DLD1 (cell line): ENCODE data around the gene PGLYRP2.
"Not testable (repeated sequence)": the region's sequence is repeated elsewhere in the genome, so short reads cannot be mapped to it uniquely, and the experiment has no call there.

ENCODE experiments used
- in situ Hi-C: cut with HindIII; loops from 2 replicates; pipeline ENCODE4 v1.10.0; 2017; ENCODE audit warnings: low sequenced_read_pairs

Gene PGLYRP2

DNA sequence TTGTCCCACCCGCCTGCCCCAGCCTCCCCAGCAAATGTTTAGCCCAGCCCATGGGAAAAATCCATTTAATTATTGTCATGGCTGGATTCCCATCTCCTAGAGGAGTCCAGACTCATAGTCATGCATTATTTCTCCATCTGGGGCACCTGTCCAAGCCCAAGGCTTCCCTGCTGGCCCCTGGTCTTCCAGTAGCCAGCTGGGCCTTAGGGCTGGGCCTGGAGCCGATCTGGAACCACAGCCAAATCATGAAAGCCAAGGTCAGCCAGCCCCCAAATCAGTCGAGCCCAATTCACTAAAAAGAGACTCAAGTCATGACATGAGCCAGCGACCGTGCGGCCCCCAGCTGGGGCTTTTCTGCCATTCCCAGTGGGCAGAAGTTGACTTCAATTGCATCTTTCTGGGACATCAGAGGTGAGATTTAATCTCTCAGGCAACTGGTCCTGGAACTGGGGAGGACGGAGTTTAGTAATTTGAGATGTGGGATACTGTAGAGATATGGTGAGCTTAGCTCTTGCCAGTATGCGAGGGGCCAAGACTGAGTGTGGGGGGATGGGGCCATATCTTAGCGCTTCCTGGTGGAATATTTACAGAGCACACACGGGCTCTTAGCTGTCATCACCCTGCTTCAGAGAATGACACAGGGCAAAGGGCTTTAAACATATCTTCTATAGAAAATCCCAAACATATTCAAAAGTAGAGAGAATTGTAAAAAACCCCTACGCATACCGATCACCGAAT is 9.4 kb upstream of the PGLYRP2 start:
- in situ Hi-C loops = no loop called here

DNA sequence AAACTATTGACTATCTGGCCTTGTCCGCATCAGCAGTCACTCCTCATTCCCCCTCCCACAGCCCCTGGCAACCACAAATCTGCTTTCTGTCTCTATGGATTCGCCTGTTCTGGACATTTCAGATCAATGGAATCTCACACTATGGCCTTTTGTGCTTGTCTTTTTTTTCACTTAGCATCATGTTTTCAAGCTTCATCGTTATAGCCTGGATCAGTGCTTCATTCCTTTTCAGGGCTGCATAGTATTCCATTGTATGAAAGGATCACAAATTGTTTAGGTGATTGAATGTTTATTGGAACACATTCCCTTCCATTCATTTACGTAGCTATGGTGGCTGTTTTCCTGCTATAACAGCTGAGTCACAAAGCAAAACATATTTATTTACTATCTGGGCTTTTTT is 7.7 kb upstream of the PGLYRP2 start:
- in situ Hi-C loops = no loop called here

DNA sequence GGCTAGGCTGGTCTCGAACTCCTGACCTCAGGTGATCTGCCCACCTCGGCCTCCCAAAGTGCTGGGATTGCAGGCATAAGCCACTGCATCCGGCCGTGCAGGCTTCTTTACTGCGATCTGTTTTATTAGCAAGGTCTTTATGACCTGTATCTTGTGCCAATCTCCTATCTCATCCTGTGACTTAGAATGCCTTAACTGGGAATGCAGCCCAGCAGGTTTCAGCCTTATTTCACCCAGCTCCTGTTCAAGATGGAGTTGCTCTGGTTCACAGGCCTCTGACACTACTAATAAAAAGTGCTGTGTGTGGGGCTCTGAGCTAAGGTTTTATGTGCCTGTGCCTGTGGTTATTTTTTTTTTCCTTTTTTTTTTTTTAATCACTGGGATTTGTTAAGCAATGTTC is 6.5 kb upstream of the PGLYRP2 start:
- in situ Hi-C loops = not testable (repeated sequence)

DNA sequence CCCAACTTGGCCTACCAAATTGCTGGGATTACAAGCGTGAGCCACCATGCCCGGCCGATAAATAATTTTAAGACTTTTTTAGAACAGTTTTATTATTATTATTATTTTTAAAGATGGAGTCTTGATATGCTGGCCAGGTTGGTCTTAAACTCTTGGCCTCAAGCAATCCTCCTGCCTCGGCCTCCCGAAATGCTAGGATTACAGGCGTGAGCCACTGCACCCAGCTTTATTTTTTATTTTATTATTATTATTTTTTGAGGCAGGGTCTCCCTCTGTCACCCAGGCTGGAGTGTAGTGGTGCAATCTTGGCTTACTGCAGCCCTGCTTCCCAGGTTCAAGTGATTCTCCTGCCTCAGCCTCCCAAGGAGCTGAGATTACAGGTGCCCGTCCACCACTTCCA is 1.7 kb upstream of the PGLYRP2 start:
- in situ Hi-C loops = not testable (repeated sequence)

DNA sequence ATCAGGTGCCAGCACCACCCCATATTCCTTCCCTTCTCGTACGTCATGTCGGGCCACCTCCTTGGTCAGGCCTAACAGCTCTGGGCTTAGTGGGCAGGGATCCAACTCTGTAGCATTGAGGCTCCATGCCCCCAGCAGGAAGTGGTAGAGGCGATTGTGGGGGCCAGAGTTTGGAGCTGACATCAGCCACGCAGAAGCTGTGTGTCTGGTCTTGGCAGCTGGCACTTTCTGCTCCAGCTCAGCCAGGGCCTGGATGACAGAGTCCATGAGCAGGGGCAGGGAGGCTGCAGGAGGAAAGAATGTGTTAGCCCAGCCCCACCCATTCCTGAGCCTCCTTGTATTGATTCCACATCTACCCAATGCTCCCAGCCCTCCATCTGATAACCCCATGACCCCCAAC is 3.0 kb downstream of the PGLYRP2 start:
- in situ Hi-C loops = no loop called here

DNA sequence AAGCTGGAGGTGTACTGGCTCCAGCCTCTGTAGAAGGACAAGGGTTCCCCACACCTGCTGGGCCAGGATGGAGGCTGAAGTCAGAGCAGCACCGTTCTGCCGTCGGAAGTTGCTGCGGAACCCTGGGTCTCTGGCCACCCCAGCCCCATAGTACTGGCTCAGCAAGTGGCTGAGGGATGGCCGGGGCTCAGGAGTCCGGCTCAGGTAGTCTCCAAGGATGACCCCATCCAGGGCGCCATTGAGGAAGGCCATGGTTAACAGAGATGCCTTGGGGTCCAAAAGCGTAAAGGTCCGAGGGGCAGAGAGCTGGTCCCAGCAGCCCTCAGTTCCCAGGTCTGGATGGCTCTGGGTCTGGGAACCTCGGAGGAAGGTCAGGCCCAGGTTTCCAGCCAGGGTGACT is 3.7 kb downstream of the PGLYRP2 start:
- in situ Hi-C loops = no loop called here

DNA sequence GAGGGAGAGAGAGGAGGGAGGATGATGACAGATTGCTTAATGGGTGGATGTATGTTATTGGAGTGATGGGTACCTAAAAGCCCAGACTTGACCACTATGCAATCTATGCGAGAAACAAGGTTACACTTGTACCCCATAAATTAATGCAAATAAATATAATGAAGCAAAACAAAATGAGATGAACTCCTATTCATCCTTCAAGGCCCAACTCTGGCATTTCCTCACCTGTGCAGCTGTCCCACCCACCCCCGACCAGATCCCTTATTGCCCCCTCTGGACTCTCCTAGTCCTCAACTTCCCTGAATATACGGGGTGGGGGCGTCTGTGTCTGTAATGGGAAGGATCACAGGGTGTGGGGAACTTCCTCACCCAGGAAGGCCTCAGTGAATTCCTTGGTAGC is 4.1 kb downstream of the PGLYRP2 start:
- in situ Hi-C loops = no loop called here

DNA sequence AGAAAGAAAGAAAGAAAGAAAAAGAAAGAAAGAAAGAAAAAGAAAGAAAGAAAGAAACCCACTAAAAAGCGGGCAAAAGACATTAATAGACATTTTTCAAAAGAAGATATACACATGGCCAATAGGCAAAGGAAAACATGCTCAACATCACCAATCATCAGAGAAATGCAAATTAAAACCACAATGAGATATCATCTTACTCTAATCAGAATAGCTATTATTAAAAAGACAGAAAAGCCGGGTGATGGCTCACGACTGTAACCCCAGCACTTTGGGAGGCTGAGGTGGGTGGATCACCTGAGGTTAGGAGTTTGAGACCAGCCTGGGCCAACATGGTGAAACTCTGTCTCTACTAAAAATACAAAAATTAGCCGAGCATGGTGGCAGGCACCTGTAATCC is 5.5 kb downstream of the PGLYRP2 start:
- in situ Hi-C loops = not testable (repeated sequence)

DNA sequence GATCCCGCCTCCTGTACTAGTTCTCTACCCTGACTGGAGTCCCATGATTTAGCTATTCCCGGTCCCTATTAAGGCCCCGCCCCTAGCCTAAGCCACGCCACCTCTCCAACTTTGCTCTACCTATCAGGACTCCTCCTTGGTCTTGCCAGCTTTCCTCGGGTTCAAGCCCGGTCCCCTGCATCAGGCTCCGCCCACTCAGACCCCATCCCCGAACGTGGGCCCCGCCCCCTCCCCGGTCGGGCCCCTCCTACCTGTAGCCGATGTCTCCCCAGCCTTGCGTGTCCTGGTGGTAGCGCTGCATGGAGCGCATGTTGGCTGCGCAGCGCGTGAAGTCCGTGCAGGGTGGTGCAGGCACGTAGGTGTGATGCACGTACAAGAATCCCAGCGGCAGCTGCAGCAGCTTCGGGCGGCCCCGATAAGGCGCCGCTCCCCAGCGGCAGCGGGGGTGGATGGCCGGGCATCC is 7.6 kb downstream of the PGLYRP2 start:
- in situ Hi-C loops = no loop called here

DNA sequence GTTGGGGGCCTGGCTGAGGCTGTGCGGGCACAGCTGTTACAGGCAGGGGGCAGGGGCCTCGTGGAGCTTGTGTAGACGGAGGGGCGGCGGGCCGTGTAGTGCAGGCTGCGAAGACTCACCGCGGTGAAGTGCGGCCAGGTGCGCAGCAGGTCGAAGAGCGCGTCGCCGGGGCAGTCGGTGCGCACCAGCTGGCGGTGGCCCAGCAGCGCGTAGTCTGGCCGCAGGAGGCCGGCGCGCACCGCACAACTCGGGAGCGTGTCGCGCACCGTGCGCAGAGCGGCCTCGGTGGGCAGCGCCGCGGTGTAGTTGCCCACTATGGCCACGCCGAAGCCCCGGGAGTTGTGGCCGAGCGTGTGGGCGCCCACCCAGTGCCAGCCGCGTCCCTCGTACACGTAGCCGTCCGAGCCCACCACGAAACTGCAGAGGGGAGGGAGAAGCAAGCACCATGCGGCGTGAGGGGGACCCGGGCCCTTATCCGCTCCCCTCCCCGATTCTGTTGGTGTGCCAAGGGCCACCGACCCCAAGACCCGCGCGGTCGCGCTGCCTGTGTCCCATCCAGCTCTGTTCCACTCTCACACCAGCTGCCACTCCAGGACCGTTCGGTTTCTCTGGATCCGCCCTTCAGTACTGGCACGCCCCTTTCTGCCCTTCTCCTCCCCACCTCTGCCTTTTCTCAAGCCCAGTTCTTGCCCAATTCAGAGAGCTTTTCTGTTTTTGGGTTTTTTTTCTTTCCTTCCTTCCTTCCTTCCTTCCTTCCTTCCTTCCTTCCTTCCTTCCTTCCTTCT is 9.6 kb downstream of the PGLYRP2 start:
- in situ Hi-C loops = no loop called here

DNA sequence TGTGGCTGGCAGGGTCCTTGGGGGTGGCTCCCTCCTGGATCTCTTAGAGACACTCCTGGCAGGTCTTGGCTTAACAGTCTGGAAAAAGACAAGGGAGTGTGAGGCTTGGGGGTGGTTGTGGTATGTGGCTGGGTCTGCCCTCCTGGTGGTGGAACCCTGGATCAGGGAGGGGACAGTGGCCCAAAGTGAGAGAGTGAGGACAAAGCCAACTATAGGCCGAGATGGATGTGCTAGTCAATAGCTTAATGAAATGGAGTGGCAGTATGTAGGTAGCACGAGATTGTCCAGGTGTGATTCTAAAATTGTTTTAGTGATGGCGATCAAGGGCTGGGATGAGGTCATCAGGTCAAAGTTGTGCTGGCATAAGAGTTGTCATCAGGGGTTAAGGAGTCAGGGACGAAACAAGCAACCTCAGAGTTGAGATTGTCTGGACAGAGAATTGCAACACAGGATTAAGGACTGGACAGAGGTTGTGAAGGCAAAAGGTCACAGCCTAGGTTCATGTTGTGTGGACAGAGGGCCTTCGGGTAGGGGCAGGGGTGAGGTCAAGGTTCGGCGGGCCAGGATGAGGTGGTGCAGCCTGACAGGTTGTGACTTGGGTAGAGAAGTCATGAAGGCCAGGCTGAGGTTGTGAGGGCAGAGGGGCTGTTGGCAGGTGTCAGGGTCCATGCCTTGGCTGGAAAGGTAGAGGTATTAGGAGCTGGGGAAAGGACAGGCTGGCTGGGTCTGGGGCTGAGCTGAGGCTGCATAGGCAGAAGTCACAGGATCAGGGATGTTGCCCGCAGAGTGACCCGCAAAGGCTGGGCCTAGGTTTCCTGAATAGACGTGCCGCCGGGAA is 10.4 kb downstream of the PGLYRP2 start:
- in situ Hi-C loops = no loop called here

DNA sequence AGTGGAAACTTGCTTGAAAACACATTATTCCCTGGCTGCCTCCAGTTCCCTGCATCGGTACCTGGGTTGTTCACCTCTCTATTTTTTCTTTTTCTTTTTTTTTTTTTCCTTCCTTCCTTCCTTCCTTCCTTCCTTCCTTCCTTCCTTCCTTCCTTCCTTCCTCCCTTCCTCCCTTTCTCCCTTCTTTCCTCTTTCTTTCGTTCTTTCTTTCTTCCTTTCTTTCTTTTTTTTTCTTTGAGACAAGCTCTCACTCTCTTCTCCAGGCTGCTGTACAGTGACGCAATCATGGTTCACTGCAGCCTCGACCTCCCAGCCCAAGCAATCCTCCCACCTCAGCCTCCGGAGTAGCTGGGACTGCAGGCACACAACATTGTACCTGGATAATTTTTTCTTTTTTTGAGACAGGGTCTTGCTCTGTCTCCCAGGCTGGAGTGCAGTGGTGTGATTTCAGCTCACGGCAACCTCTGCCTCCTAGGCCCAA is 11.5 kb downstream of the PGLYRP2 start:
- in situ Hi-C loops = no loop called here

DNA sequence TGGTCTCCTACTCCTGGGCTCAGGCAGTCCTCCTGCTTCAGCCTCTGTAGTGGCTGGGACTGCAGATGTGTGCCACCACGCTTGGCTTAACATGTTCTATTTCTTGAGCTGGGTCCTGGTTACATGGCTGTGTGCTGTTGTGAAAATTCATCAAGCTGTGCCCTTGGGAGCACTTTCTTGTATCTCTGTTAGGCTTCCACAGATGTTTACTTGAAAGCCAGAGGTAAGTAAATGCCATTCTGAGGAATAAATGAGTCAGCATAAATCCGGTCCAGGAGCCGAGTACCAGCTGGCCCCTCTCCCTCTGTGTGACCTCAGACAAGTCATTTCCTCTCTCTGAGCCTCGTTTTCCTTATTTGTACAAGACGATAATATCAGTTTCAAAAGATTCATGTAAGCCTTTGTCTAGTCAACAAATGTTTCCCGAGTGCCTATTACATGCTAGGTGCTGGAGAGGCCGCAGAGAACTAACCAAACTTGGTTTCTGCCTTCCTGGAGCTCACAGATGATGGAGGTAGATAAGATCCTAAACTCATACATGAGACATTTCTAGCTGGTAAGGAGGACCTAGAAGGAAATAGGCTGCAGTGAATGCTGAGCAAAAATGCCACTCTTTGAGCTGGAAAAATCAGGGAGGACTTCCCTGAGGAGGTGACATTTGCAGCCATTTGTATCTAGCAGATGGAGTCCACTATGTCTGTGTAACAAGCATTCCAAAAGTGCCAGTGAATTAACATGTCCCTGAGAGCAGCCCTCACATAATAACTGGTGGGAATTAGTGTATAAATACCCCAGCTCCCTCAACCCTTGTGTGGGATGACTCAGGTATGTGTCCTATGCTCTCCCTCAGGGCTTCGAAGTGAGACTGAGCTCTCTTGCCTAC is 12.2 kb downstream of the PGLYRP2 start:
- in situ Hi-C loops = no loop called here

DNA sequence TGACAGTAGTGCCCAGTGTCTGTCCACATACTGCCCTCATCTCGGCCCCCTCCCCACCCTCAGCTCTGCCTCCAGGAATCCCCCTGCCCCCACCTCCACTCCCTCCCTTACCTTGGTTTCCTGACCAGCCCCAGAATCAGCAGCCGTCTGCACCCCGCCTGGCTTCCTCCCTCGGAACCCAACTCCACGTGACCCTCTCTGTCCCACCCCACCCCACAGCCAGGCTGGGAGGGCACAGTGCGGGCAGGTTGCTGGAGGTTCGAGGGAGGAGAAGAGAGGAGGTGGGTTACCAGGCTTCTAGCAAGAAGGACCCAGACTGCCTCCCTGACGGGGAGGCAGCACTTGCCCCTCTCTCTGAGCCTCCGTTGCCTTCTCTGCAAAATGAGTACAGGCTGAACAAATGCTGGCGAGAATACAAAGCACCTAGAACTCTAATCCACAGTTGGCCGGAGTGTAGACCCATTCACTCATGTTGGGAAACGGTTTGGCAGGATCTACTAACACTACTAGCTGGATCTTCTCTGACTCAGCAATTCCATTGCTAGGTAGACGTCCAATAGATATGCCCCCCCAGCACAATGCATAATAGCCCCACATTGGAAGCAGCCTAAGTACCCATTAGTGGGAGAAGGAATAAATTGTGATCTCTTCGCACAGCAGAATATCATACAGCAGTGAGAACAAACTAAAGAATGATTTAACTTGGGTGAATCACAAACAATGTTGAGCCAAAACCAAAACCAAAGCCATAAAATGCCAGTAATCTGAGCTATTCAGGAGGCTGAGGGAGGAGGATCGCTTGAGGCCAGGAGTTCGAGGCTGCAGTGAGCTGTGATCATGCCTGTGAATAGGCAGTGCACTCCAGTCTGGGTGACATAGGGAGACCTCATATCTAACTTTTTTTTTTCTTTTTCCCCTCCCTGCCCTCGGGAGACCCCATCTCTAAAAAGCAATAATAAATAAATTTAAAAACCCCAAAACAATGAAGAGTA is 14.6 kb downstream of the PGLYRP2 start, which contains the start of gene RASAL3:
Gene RASAL3 (minus strand): TSS at position 151 of the 992 bp plus-strand sequence. CDS start 186 bp downstream, outside the sequence.
- in situ Hi-C loops = no loop called here

DNA sequence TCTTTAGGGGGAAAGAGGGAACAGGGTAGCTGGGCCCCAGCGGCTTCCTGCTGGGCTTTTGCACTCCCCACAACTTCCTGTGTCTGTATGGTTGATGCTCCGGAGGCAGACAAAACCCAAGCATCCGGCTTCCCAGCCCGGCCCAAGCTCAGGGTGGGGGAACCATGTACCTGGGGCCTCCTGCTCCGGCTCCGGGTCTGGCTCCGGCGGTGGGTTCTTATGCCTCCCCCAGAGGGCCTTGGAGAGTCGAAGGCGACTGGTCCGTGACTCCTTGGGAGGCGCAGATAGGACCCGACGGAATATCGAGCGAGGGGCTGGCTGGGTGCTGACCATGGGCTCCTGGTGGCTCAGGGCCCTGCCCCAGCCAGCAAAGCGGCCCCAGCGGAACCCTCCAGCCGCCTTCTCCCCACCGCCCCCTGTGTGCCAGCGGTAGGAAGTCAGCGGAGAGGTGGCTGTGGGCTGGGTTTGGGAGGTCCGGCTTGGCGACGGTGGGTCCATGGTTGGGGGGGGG is 15.4 kb downstream of the PGLYRP2 start:
- in situ Hi-C loops = no loop called here

DNA sequence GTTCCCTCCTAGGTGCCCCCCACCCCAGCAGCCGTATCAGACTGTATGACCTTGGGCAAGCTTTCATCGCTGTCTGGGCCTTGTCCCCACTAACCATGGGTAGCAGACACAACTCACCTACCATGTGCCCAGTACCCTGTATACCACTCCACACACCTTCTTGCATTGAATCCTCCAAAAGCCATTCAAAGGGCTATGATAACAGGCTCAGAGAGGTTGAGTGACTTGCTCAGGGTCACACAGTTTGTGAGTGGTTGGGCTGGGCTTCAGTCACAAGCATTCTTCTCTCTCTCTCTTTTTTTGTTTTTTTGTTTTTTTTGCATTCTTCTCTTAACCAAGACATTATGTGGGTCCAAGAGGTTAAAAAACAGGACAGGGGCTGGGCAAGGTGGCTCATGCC is 17.6 kb downstream of the PGLYRP2 start:
- in situ Hi-C loops = no loop called here

DNA sequence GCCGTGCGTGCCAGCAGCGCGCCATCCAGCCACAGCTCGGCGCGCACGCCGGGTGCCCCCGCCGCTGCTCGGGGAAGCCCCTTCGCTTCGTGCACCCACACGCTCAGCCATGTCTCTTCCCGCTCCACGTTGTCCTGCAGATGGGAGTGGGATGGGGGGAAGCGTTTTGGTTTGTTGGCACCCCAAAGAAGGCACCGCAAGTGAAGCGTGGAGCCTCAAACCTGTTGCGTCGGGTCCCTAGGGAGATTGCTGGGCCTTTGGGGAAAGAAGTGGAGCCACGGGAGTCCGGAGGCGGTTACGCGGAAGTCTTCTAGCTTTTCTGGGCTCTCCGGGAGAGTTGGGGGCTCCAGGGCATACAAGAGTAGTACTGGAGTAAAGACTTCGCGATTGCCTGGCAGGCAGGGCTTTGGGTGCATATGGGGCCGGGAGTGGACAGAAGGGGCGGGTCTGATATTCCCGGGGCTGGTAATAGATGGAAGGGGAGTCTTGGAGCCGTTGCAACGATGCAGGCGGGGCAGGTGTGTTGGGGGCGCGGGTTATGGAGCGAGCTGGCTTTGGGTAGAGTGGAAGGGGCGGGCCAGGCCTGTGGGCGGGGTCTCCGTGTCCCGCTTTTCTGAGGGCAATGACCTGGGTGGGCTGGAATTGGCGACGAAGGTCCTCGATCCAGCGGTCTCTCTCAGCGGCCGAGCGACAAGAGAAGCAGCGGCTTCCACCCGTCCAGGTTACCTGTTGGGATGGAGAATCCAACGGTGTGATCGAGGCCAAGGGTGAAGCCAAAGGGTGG is 21.4 kb downstream of the PGLYRP2 start:
- in situ Hi-C loops = no loop called here
